DOHH2 (cell line): ENCODE results near the gene PDGFD.

ENCODE experiments used
- H3F3A ChIP-seq: fragments of 200-600 bp; sonication (generic), shearing (Covaris generic); 2 replicates; pipeline ENCODE4 v1.6.0; 2016; ENCODE audit warnings: antibody characterized with exemption, mild to moderate bottlenecking; ENCODE audit not compliant: control insufficient read depth, insufficient read depth
- H3K27ac ChIP-seq: fragments of 200-600 bp; sonication (generic); 2 replicates; pipeline ENCODE4 v1.5.1; 2014; ENCODE audit warnings: low read depth, mild to moderate bottlenecking, low read length, moderate library complexity
- H3K27me3 ChIP-seq: fragments of 200-600 bp; sonication (generic); 2 replicates; pipeline ENCODE4 v1.6.1; 2014; ENCODE audit warnings: mild to moderate bottlenecking, low read length, mixed read lengths; ENCODE audit not compliant: control insufficient read depth
- H3K36me3 ChIP-seq: fragments of 200-600 bp; sonication (generic); 2 replicates; pipeline ENCODE4 v1.6.1; 2014; ENCODE audit warnings: mild to moderate bottlenecking, low read length, moderate library complexity, mixed read lengths; ENCODE audit not compliant: control insufficient read depth
- H3K4me1 ChIP-seq: fragments of 200-600 bp; sonication (generic); 2 replicates; pipeline ENCODE4 v1.6.1; 2014; ENCODE audit warnings: mild to moderate bottlenecking, low read length, mixed read lengths; ENCODE audit not compliant: control insufficient read depth
- H3K4me2 ChIP-seq: fragments of 200-600 bp; sonication (generic); 2 replicates; pipeline ENCODE4 v1.6.0; 2014; ENCODE audit warnings: mild to moderate bottlenecking, low read length, moderate library complexity
- H3K4me3 ChIP-seq: fragments of 200-600 bp; sonication (generic); 2 replicates; pipeline ENCODE4 v1.5.1; 2014; ENCODE audit warnings: mild to moderate bottlenecking, low read length, mixed read lengths
- H3K79me2 ChIP-seq: fragments of 200-600 bp; sonication (generic); 2 replicates; pipeline ENCODE4 v1.6.1; 2014; ENCODE audit warnings: mild to moderate bottlenecking, low read length, mixed read lengths; ENCODE audit not compliant: control insufficient read depth
- H3K9me2 ChIP-seq: fragments of 200-600 bp; sonication (generic); replicated peaks from 2 replicates; pipeline ENCODE4 v1.6.1; 2014; ENCODE audit warnings: mild to moderate bottlenecking, low read length, mixed read lengths; ENCODE audit not compliant: control insufficient read depth
- H3K9me3 ChIP-seq: fragments of 200-600 bp; sonication (generic); 2 replicates; pipeline ENCODE4 v1.6.1; 2014; ENCODE audit warnings: antibody characterized with exemption, low read length, mixed read lengths; ENCODE audit not compliant: control insufficient read depth, insufficient read depth
- H4K20me1 ChIP-seq: fragments of 200-600 bp; sonication (generic); 2 replicates; pipeline ENCODE4 v1.6.0; 2014; ENCODE audit warnings: low read depth, mild to moderate bottlenecking, antibody characterized with exemption, low read length, moderate library complexity; ENCODE audit not compliant: control insufficient read depth, insufficient read depth
- EZH2phosphoT487 ChIP-seq: fragments of 200-600 bp; sonication (generic); IDR thresholded peaks from 2 replicates; pipeline ENCODE4 v1.6.1; 2017; ENCODE audit warnings: borderline replicate concordance, mild to moderate bottlenecking, antibody characterized with exemption, low read length, moderate library complexity, mixed read lengths
- TF ChIP-seq, protein P1 (sequence below): fragments of 200-600 bp; sonication (generic); IDR thresholded peaks from one replicate; pipeline ENCODE4 v1.5.1; 2014; ENCODE audit warnings: antibody characterized with exemption, mild to moderate bottlenecking, low read depth, low read length; ENCODE audit not compliant: poor library complexity, severe bottlenecking

PDGFD gene

DNA sequence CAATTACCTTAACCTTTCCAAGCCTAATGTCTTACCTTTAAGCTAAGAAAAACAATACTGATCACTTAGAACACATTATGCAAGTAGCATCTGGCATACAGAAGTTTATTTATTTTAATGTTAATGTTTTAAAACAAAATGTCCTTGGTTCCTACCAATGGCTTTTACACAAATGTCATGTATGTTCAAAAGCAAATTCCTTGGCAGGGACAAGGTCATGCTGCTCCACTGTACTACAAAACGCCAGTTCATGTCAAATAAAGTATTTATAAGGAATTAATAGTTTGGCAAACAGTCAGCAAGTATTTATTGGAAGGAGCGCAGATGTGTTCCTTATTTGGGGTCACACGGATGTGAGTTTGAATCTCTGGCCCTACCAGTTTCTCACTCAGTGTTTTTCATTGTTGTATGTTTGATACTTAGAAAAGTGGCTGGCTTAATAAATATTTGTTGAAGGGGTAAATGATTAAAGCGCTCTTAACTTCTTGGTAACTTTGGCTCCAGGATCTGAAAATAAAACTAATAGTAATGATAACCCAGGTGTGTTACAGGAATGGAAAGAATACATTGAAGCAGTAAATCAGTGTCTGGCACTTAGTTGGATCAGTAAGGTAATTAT, 108.9 kb downstream of the PDGFD start:
- no peaks in the 10 kb centered on the region for H3K9me3 ChIP-seq
- H3K9me2 ChIP-seq = no peaks in the 10 kb centered on the region
- H3K27me3 ChIP-seq = no peaks in the 10 kb centered on the region
- H3K36me3 ChIP-seq = no peaks in the 10 kb centered on the region
- H3K4me1 ChIP-seq = no peaks in the 10 kb centered on the region
- H3K27ac ChIP-seq = no peak overlapping the region
- H3F3A ChIP-seq = no peaks in the 10 kb centered on the region
- no peak overlapping the region for H3K4me2 ChIP-seq
- TF ChIP-seq, protein P1, sequence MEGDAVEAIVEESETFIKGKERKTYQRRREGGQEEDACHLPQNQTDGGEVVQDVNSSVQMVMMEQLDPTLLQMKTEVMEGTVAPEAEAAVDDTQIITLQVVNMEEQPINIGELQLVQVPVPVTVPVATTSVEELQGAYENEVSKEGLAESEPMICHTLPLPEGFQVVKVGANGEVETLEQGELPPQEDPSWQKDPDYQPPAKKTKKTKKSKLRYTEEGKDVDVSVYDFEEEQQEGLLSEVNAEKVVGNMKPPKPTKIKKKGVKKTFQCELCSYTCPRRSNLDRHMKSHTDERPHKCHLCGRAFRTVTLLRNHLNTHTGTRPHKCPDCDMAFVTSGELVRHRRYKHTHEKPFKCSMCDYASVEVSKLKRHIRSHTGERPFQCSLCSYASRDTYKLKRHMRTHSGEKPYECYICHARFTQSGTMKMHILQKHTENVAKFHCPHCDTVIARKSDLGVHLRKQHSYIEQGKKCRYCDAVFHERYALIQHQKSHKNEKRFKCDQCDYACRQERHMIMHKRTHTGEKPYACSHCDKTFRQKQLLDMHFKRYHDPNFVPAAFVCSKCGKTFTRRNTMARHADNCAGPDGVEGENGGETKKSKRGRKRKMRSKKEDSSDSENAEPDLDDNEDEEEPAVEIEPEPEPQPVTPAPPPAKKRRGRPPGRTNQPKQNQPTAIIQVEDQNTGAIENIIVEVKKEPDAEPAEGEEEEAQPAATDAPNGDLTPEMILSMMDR = no peak
- no peak for TF ChIP-seq EZH2phosphoT487
- no peaks in the 10 kb centered on the region for H4K20me1 ChIP-seq
- H3K4me3 ChIP-seq = no peak overlapping the region
- H3K79me2 ChIP-seq = no peaks in the 10 kb centered on the region

DNA sequence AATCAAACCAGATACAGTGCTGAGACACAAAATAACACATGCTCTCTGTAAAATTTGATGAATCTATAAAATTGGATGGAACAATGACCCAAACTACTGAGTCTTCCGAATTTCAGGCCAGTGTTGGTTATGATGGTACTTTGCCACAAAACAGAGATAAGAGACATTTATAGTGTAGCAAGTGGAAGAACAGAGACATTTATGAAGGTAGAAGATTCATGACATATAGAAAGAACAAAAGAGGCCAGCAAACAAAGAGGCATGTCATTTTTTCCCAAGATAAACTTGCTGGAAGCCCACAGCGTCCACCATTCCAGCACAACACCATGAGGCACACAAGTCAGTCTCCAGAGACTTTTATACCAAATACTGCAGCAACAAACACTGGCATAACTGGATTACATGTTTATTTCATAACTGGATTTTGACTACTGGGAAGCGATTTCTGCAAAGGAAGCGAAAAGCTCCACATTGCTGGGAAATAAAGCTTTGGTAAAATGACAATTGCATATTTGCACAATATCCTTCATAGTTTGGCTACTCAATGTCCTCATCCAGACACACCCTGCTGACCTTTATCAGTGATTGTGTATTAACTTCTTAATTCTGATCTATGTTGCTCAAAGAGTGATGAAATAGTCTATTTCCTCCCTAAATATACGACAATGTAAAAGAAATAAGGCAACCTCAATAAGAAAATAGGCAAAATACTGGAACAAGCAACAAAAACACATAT, 110.0 kb downstream of the PDGFD start:
- TF ChIP-seq, protein P1 = no peak
- no peak for TF ChIP-seq EZH2phosphoT487
- H3K4me3 ChIP-seq = no peak overlapping the region
- H3K9me2 ChIP-seq = no peaks in the 10 kb centered on the region
- H3K9me3 ChIP-seq = no peaks in the 10 kb centered on the region
- H4K20me1 ChIP-seq = no peaks in the 10 kb centered on the region
- H3K4me2 ChIP-seq = no peak overlapping the region
- no peaks in the 10 kb centered on the region for H3K36me3 ChIP-seq
- no peak overlapping the region for H3K27ac ChIP-seq
- no peaks in the 10 kb centered on the region for H3K4me1 ChIP-seq
- no peaks in the 10 kb centered on the region for H3K27me3 ChIP-seq
- H3K79me2 ChIP-seq = no peaks in the 10 kb centered on the region
- no peaks in the 10 kb centered on the region for H3F3A ChIP-seq

DNA sequence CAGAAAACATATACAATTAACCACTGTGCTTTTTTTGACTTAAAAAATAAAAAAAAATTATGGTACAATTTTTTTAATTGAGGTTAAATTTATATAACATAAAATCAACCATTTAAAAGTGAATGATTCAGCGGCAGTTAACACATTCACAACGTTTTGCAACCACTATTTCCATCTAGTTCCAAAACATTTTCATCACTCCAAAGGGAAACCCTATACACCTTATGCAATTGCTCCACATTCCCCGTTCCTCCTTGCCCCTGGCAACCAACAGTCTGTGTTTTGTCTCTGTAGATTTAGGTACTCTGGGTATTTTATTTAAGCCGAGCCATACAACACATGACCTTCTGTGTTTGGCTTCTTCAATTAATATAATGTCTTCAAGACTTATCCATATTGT, 112.2 kb downstream of the PDGFD start:
- H3K27me3 ChIP-seq = no peaks in the 10 kb centered on the region
- H3K36me3 ChIP-seq = no peaks in the 10 kb centered on the region
- H3K79me2 ChIP-seq = no peaks in the 10 kb centered on the region
- H3K9me3 ChIP-seq = no peaks in the 10 kb centered on the region
- no peaks in the 10 kb centered on the region for H3K9me2 ChIP-seq
- H3K27ac ChIP-seq = no peak overlapping the region
- no peaks in the 10 kb centered on the region for H4K20me1 ChIP-seq
- H3F3A ChIP-seq = no peaks in the 10 kb centered on the region
- no peak for TF ChIP-seq EZH2phosphoT487
- TF ChIP-seq, protein P1 = no peak
- no peak overlapping the region for H3K4me3 ChIP-seq
- H3K4me2 ChIP-seq = no peak overlapping the region
- no peaks in the 10 kb centered on the region for H3K4me1 ChIP-seq
